RCC 7860 (cell line): ENCODE data around the gene GUCY2C.

Experiments
- DNase-seq: peaks from one replicate; pipeline ENCODE4 v3.0.0-alpha.2; 2015; ENCODE audit warnings: low spot score
- FAIRE-seq: peaks from 2 replicates; lab custom pipeline; 2012; peaks lifted over from hg19 to GRCh38; lab: Jason Lieb, UNC

The GUCY2C gene

DNA sequence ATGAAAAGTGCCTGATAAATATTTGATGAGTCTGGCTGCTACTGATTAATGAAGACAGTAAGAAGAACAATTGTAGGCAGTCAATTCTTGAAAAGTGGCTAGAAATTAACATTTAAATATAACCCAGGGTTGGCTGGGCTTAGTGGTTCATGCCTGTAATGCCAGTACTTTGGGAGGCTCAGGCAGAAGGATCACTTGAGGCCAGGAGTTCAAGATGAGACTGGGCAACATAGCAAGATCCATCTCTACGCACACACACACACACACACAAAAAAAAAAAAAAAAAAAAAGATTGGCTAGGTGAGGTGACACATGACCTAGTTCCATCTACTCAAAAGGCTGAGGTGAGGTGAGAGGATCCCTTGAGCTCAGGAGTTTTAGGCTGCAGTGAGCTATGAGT lies 120.8 kb downstream of the GUCY2C start:
- FAIRE-seq: no peak
- DNase-seq: no peak

DNA sequence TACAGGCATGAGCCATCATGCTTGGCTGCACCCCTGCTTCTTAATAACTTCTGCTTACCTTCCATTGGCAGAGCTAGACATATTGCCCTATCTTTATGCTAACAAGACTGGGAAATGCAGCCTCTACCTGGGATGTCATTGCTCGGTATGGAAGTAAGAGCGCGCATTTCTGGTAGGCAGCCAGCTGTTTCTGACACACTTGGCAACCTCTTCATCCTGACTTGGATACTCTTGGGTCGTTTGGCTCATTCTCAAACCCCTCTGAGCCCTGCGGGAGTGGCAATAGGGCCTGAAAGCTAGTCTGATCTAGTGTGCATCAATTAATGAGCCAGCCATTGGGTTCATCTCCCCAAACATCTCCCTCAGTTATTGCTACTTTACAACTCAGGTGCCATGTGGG lies 123.3 kb downstream of the GUCY2C start:
- no peak for FAIRE-seq

DNA sequence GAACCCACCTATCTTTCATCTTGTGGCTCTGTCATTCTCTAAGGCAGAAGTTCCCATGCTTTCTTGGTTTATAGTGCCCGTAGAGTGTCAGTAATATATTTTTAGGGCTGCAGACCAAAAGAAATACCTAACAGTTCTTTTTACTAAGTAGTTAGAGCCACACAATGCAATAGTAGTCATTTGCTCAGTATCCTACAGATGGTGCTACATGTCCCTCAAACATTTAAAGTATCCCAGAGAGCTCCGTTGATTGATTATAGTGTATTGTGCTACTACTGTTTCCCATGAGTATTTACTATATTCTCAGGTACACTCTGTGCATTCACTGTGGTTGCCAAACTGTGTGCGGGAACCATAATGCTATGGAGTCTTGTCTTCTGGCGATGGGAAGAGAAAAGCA lies 124.0 kb downstream of the GUCY2C start:
- FAIRE-seq: no peak
- no peak for DNase-seq

More for the DNA sequence above, 123.3 kb downstream of the GUCY2C start:
- DNase-seq: no peak

DNA sequence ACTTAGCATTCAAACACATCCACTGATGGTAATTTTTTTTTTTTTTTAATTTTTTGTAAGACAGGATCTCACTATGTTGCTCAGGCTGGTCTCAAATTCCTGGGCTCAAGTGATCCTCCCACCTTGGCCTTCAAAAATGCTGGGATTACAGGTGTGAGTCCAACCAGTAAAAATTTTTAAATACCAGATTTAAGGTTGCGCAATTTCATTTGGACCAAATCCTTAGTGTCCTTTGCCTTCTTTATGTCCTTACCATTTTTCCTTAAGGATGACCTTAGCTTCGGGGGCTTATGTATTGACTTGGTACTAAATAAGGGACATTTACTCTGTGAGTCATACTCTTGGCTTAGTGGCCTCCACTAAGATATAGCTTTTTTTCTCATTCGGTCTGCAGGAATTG lies 124.6 kb downstream of the GUCY2C start:
- DNase-seq: no peak
- no peak for FAIRE-seq

DNA sequence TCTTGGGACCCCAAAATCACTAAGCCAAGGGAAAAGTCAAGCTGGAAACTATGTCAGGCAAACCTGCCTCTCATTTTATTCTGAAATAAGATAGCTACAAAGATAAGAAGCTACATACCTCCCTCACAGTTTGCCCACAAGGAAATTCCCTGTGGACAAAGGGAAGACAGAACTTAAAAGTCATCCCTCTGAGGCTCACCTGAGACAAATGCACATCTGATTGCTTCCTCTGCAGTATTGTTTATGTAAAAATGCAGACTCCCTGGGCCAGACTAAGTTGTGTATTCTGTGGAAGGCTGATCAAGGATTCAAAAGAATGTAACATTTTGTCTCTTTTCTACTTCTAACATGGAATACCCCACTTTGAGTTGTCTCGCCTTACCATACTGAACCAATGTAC lies 126.2 kb downstream of the GUCY2C start:
- DNase-seq (no peak), FAIRE-seq (no peak)

DNA sequence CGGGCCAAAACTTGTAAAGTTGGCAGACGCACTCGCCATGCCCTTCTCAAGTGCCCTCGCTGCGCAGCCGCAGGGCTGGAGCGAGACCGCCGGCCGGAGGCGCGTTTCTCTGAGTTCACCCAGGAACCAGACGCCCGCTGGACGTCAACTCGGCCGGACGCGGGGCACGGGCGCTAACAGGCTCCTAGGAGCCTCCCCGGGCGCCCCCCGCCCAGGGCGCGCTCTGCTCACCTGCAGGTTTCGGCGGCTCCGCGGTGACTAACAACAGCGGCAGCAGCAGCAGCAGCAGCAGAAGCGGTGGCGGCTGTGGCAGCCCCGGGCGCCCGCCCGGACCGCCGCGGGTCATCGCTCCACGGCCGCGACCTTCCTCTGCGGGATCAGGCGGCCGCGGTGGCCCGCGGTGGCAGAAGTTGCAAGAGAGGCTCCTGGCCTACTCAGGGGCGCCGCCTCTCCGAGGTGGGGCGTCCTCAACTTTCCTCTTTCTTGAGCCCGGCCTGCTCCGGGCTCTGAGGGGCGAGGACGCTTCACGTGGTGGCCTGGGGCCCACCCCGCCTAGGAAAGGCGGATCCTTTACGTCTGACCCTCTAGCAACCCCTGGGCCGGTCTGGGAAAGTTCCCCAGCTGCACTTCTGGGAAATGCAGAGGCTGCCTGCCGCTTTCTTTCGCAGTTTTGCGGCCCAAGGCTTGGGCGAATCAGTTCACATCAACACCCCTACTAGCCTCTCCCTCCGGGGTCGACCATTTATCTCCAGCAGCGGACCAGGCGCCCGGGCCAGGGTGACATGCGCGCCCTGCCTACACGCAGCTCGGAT lies 128.8 kb downstream of the GUCY2C start, which contains the start of gene PLBD1:
Gene PLBD1, minus strand, starts transcription at position 533 of the 812 bp plus-strand sequence. Its CDS starts 187 bp downstream, at position 346.
- FAIRE-seq: no peak
- DNase-seq: no peak

DNA sequence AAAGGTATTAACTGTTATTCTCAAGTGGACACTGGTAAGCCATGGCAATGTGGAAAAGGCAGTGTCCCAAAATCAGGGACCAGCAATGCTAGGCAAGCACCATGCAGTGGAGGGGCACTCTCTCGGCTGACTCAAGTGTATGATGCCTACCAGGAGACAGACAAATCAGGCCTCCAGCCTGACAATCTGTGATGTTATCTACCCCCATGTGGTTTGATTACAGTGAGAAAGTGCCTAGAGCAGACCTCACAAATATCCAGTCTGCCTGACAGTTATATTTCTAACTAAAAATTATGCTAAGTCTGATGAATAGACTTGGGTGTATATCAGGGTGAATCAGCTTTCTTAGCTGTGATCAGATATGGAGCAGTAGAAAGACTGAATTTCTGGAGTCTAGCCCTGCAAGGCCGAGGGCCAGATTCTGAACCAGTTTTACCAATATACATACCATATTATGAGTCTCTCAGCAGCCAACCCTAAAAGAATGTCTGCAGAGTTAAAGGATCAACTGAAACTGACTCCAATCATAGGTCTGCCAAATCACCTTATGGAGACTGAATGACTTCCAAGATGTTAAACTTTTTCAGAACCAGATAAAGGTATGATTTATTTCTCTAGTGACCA lies 132.0 kb downstream of the GUCY2C start:
- no peak for FAIRE-seq
- no peak for DNase-seq

DNA sequence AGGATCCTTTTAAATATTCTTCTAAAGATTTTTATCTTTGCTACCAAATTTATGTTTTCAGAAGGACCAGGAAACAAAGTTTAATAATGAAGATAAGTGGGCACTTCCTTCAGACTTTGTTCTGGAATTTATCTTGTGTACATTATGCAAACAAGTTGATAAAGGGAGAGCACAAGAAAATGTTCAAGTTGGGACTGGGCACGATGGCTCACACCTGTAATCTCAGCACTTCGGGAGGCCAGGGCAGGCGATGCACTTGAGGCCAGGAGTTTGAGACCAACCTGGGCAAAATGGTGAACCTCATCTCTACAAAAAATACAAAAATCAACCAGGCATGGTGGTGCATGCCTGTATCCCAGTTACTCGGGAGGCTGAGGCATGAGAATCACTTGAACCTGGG lies 133.4 kb downstream of the GUCY2C start:
- DNase-seq: no peak
- no peak for FAIRE-seq
